CD14-positive monocyte (primary cell): ENCODE measurements around the gene SPATS2L. TPM values are rescaled to one million over a fixed set of nuclear protein-coding genes. Genes with fewer than 3 reads are reported as not detected.

Source experiments
- DNase-seq, 3 donors: peaks; one replicate each; pipeline ENCODE4 v3.0.0-alpha.2; 2011 to 2022
- H2AFZ ChIP-seq: 2 replicates; pipeline ENCODE4 v1.6.0; 2012; ENCODE audit warnings: mild to moderate bottlenecking, low read depth, low read length, inconsistent platforms; ENCODE audit not compliant: insufficient read depth, poor library complexity, severe bottlenecking
- H3K27ac ChIP-seq, 2 donors: 1 replicate in 1 of 2; 2 replicates in 1 of 2; pipeline ENCODE4 v1.5.1; 2012 to 2013; ENCODE audit warnings: low read length in 2 of 2, control low read depth in 1 of 2, inconsistent platforms in 1 of 2, low read depth in 1 of 2, mild to moderate bottlenecking in 1 of 2
- H3K27me3 ChIP-seq, 2 donors: one replicate each; pipeline versions ENCODE4 v1.6.0 to v1.6.1; 2011 to 2013; ENCODE audit warnings: low read length in 2 of 2; ENCODE audit not compliant: control insufficient read depth in 2 of 2, insufficient read depth in 2 of 2
- H3K36me3 ChIP-seq, 2 donors: replicated peaks in 1 of 2; 1 replicate in 1 of 2; 2 replicates in 1 of 2; pipeline versions ENCODE4 v1.5.1 to v1.6.1; 2012 to 2013; ENCODE audit warnings: low read length in 2 of 2, control low read depth in 1 of 2, inconsistent platforms in 1 of 2, mild to moderate bottlenecking in 1 of 2; ENCODE audit not compliant: insufficient read depth in 2 of 2, control insufficient read depth in 1 of 2
- H3K4me1 ChIP-seq, 2 donors: 1 replicate in 1 of 2; 2 replicates in 1 of 2; pipeline versions ENCODE4 v1.5.1 to v1.6.1; 2012 to 2013; ENCODE audit warnings: low read length in 2 of 2, control low read depth in 1 of 2, inconsistent platforms in 1 of 2, mild to moderate bottlenecking in 1 of 2, moderate library complexity in 1 of 2; ENCODE audit not compliant: insufficient read depth in 2 of 2, control insufficient read depth in 1 of 2
- H3K4me2 ChIP-seq: replicated peaks from 2 replicates; pipeline ENCODE3; 2012; ENCODE audit warnings: low read length, moderate library complexity, mild to moderate bottlenecking; ENCODE audit not compliant: poor library complexity, severe bottlenecking; ENCODE audit errors: extremely low read depth
- H3K4me3 ChIP-seq, 3 experiments: fragments of 200-600 bp in 1 of 3; sonication (generic) in 1 of 3; replicated peaks in 1 of 3; 1 replicate in 2 of 3; 2 replicates in 1 of 3; pipeline ENCODE4 v1.5.1; 2011 to 2013; ENCODE audit warnings: low read length in 3 of 3, mild to moderate bottlenecking in 3 of 3, control low read depth in 2 of 3, low read depth in 2 of 3, inconsistent platforms in 1 of 3, moderate library complexity in 1 of 3
- H3K79me2 ChIP-seq: 2 replicates; pipeline ENCODE4 v1.6.0; 2012; ENCODE audit warnings: mild to moderate bottlenecking, control low read depth, inconsistent platforms, low read length, moderate library complexity; ENCODE audit not compliant: insufficient read depth
- H3K9ac ChIP-seq: 2 replicates; pipeline ENCODE4 v1.6.0; 2017; ENCODE audit warnings: low read length, mild to moderate bottlenecking; ENCODE audit not compliant: insufficient read depth, poor library complexity, severe bottlenecking
- H3K9me3 ChIP-seq, 2 donors: replicated peaks in 1 of 2; 1 replicate in 1 of 2; 2 replicates in 1 of 2; pipeline versions ENCODE4 v1.5.1 to v1.6.1; 2012 to 2013; ENCODE audit warnings: low read length in 2 of 2, control low read depth in 1 of 2; ENCODE audit not compliant: control insufficient read depth in 1 of 2, insufficient read depth in 1 of 2
- H4K20me1 ChIP-seq: 2 replicates; pipeline ENCODE4 v1.6.0; 2012; ENCODE audit warnings: mild to moderate bottlenecking, low read length, control low read depth, moderate library complexity; ENCODE audit not compliant: insufficient read depth
- H3K27ac Mint-ChIP-seq, 7 donors: one replicate each; pipeline ENCODE4 v1.8.0; 2020; ENCODE audit warnings: mild to moderate bottlenecking in 7 of 7, mixed read lengths in 7 of 7, moderate library complexity in 6 of 7, inconsistent platforms in 2 of 7
- H3K27me3 Mint-ChIP-seq, 3 donors: one replicate each; pipeline ENCODE4 v1.8.0; 2021 to 2022; ENCODE audit warnings: low read depth in 3 of 3, mild to moderate bottlenecking in 3 of 3, mixed read lengths in 3 of 3, moderate library complexity in 3 of 3, inconsistent platforms in 1 of 3
- H3K36me3 Mint-ChIP-seq, 2 donors: one replicate each; pipeline ENCODE4 v1.8.0; 2020; ENCODE audit warnings: mixed read lengths in 2 of 2, inconsistent platforms in 1 of 2, mild to moderate bottlenecking in 1 of 2
- H3K4me1 Mint-ChIP-seq: one replicate; pipeline ENCODE4 v1.8.0; 2020; ENCODE audit warnings: mild to moderate bottlenecking, mixed read lengths
- H3K4me3 Mint-ChIP-seq, 2 donors: one replicate each; pipeline ENCODE4 v1.8.0; 2020; ENCODE audit warnings: mild to moderate bottlenecking in 2 of 2, mixed read lengths in 2 of 2, moderate library complexity in 1 of 2
- H3K9me3 Mint-ChIP-seq, 7 donors: one replicate each; pipeline ENCODE4 v1.8.0; 2020 to 2022; ENCODE audit warnings: mixed read lengths in 7 of 7, mild to moderate bottlenecking in 6 of 7, moderate library complexity in 6 of 7, inconsistent platforms in 2 of 7
- WGBS: methylation state at CpG from one replicate; pipeline ENCODE4 v1.1.5; 2013; ENCODE audit warnings: missing lambda C conversion rate; ENCODE audit not compliant: insufficient coverage; 5-methylcytosine and 5-hydroxymethylcytosine counted together
- intact Hi-C, 2 donors: fragments of 100-400 bp; cut with micrococcal nuclease; formaldehyde crosslinking; loops; one replicate each; pipeline versions ENCODE4 v1.15.0 to v1.15.1; 2023
- polyA plus RNA-seq, 3 donors: library from polyadenylated mRNA; depleted of rRNA in 1 of 3; unstranded in 2 of 3; stranded (reverse) in 1 of 3; fragments of 300-500 nt in 2 of 3; fragments of >200 nt in 1 of 3; fragmentation: Illumina TruSeq in 2 of 3; gene quantifications; 1 replicate in 2 of 3; 2 replicates in 1 of 3; pipeline ENCODE4 v1.2.3, GENCODE V29; 2012 to 2021
- TF ChIP-seq, protein P1 (sequence below): fragments of 200-600 bp; IDR thresholded peaks from one replicate; pipeline ENCODE4 v1.8.0; 2022; ENCODE audit warnings: antibody characterized with exemption, mild to moderate bottlenecking

SPATS2L gene
- polyA plus RNA-seq, 3 donors, result 2.7 to 5.2 (median 3.2) TPM

DNA sequence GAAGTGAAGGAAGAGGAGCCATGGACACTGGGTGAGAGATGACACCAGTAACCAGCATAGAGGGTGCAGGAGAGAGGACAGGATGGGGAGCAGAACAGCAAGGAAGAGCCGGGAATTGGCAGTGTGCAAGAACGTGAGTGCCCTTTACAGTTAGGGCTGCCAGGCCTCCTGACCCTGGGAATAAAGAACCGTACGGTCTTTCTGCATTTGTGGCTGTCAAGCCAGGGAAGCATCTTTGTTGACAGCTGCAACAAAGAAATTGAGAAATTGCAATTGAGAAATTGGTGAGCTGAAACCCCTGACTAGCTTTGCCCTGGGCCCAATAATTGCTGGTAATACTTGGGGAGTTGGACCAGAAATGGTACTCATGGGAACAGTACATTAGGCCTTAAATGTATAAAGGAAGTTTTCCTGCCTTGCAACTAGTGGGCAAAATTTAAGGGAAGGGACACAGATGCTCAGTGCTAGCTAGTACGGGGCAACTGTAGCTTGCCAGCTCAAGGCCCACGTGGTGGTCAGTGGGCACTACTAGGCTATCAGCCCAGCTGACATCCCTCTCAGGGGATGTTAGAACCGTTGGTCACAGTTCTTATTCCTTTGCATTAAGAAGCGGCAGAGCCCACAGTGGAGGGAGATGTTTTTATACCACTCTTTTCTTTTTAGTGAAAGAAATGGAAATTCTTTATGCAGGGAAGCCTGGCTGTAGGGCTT lies 146.8 kb downstream of the SPATS2L start:
- WGBS, result 85% methylated on average over 4 of the region's 8 CpGs
- no peaks in the 10 kb centered on the region for H3K36me3 Mint-ChIP-seq
- H3K27ac Mint-ChIP-seq, result no peak overlapping the region
- H3K27ac ChIP-seq, result no peak overlapping the region
- no peaks in the 10 kb centered on the region for H3K36me3 ChIP-seq
- H3K4me1 ChIP-seq, result peaks cover 38 to 54% of the 10 kb centered on the region in 2 donors
- no peak for DNase-seq
- no peak overlapping the region for H3K4me2 ChIP-seq
- no peak overlapping the region for H3K4me3 Mint-ChIP-seq
- H3K4me3 ChIP-seq, result no peak overlapping the region
- peaks cover 53% of the 10 kb centered on the region for H3K4me1 Mint-ChIP-seq
- H3K9ac ChIP-seq, result no peak overlapping the region
- H4K20me1 ChIP-seq, result no peaks in the 10 kb centered on the region
- intact Hi-C loops, result no loop called here
- no peaks in the 10 kb centered on the region for H3K27me3 Mint-ChIP-seq
- no peaks in the 10 kb centered on the region for H3K27me3 ChIP-seq
- no peaks in the 10 kb centered on the region for H3K79me2 ChIP-seq
- TF ChIP-seq, protein P1, sequence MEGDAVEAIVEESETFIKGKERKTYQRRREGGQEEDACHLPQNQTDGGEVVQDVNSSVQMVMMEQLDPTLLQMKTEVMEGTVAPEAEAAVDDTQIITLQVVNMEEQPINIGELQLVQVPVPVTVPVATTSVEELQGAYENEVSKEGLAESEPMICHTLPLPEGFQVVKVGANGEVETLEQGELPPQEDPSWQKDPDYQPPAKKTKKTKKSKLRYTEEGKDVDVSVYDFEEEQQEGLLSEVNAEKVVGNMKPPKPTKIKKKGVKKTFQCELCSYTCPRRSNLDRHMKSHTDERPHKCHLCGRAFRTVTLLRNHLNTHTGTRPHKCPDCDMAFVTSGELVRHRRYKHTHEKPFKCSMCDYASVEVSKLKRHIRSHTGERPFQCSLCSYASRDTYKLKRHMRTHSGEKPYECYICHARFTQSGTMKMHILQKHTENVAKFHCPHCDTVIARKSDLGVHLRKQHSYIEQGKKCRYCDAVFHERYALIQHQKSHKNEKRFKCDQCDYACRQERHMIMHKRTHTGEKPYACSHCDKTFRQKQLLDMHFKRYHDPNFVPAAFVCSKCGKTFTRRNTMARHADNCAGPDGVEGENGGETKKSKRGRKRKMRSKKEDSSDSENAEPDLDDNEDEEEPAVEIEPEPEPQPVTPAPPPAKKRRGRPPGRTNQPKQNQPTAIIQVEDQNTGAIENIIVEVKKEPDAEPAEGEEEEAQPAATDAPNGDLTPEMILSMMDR, result no peak
- peaks cover 0 to 3% (median 0%) of the 10 kb centered on the region in 7 donors for H3K9me3 Mint-ChIP-seq
- no peaks in the 10 kb centered on the region for H3K9me3 ChIP-seq
- H2AFZ ChIP-seq, result no peak overlapping the region

DNA sequence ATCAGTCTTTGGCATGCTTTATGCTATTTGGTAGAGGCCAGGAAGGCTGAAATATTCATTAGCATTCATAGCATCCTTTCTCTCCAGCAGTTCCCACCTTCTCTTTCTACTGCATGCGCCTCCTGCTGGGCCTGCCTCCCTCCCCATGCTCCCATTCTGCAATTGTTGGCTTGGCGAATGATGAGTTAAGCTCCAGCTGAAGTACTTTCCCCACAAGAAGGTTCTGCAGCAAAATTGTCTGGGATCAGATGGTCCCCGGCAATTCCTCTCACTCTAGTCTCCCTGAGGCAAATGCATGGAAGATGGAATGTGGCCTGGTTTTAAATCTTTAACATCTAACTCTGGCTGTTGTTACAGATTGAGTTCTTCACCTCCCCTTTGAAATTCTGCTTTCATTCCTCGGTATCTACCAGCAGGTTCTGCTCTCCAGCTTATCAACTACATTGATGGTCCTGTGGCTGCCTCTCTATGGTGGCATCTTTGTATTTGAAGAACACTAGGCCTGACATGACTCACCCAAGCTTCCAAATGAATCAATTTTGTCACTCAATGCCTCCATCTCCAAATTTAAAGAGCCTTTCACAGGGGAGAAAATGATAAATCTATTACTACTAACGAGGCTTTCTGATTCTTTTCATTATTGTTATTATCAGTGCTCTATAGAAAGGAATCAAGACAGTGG lies 147.5 kb downstream of the SPATS2L start:
- Histone ChIP-seq H3K36me3 (no peaks in the 10 kb centered on the region), H3K9me3 (no peaks in the 10 kb centered on the region), H3K27me3 (no peaks in the 10 kb centered on the region), H3K4me2 (no peak overlapping the region), H3K79me2 (no peaks in the 10 kb centered on the region), H3K9ac (no peak overlapping the region), H3K27ac (no peak overlapping the region), H2AFZ (no peak overlapping the region), H3K4me1 (peaks cover 38 to 54% of the 10 kb centered on the region in 2 donors), H4K20me1 (no peaks in the 10 kb centered on the region), H3K4me3 (no peak overlapping the region)
- WGBS, result 67% methylated on average over 3 of the region's 5 CpGs
- H3K9me3 Mint-ChIP-seq, result peaks cover 0 to 3% (median 0%) of the 10 kb centered on the region in 7 donors
- H3K36me3 Mint-ChIP-seq, result no peaks in the 10 kb centered on the region
- DNase-seq, result no peak
- H3K27ac Mint-ChIP-seq, result peak overlapping the region in 1 of 7 donors; percentile 53
- H3K4me1 Mint-ChIP-seq, result peaks cover 53% of the 10 kb centered on the region
- no peak overlapping the region for H3K4me3 Mint-ChIP-seq
- TF ChIP-seq, protein P1, result no peak
- no peaks in the 10 kb centered on the region for H3K27me3 Mint-ChIP-seq
- intact Hi-C loops, result no loop called here
